Measurements from ENCODE around the gene MAGI1.

Gene MAGI1

GRCh38 chr3:65902304-65902793 lies 136.4 kb downstream of the MAGI1 start:
- H3K9ac ChIP-seq (ENCODE audit: low read length) = no peak overlapping the region

DNA sequence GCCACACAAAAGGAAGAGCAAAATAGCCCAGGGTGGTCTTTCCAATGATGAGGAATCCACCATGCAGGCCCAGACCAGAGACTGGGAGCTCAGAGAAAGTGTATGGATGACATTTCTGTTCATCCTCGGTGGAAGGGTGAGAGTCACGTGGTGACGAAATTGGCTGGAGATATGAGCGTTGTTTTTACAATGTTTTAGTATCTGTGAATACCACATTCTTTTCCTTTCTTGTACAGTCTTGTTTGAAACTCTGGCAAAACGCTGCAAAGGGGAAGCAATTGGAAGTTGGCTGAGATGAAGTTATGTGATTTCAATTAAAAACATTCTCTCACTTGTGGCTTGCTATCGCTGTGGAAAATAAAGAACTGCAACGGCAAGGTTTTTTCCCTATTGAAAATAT lies 137.5 kb downstream of the MAGI1 start:
- Histone ChIP-seq H3K79me2 (ENCODE audit: insufficient read depth, low read length) (no peaks in the 10 kb centered on the region), H3K36me3 (ENCODE audit: low read length) (no peaks in the 10 kb centered on the region), H3F3A (ENCODE audit: insufficient read depth) (no peaks in the 10 kb centered on the region), H2AFZ (ENCODE audit: low read depth, low read length, severe bottlenecking) (no peak overlapping the region), H3K27ac (ENCODE audit: low read depth, low read length) (no peak overlapping the region), H3K27me3 (ENCODE audit: low read length) (no peaks in the 10 kb centered on the region), H3K9me2 (replicated peaks; ENCODE audit: insufficient read depth, low read length) (0 out of 2 replicates have a peak, but pooled peaks cover 3% of the 10 kb centered on the region), H4K20me1 (ENCODE audit: low read depth, low read length) (no peaks in the 10 kb centered on the region), H3K9ac (ENCODE audit: low read length) (no peak overlapping the region), H3K4me3 (ENCODE audit: insufficient read depth, low read length, poor library complexity, severe bottlenecking) (no peak overlapping the region), H3K4me2 (ENCODE audit: low read depth, low read length, poor library complexity, severe bottlenecking) (no peak overlapping the region), H3K9me3 (ENCODE audit: insufficient read depth, low read length) (no peaks in the 10 kb centered on the region)
- TF ChIP-seq, protein P1, sequence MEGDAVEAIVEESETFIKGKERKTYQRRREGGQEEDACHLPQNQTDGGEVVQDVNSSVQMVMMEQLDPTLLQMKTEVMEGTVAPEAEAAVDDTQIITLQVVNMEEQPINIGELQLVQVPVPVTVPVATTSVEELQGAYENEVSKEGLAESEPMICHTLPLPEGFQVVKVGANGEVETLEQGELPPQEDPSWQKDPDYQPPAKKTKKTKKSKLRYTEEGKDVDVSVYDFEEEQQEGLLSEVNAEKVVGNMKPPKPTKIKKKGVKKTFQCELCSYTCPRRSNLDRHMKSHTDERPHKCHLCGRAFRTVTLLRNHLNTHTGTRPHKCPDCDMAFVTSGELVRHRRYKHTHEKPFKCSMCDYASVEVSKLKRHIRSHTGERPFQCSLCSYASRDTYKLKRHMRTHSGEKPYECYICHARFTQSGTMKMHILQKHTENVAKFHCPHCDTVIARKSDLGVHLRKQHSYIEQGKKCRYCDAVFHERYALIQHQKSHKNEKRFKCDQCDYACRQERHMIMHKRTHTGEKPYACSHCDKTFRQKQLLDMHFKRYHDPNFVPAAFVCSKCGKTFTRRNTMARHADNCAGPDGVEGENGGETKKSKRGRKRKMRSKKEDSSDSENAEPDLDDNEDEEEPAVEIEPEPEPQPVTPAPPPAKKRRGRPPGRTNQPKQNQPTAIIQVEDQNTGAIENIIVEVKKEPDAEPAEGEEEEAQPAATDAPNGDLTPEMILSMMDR (IDR thresholded peaks at IDR 0.05; ENCODE audit: insufficient read depth, low read length, poor library complexity, severe bottlenecking) = no peak
- TF ChIP-seq EZH2phosphoT487 (conservative IDR thresholded peaks at IDR 0.05; ENCODE audit: low read length) = no peak

More at GRCh38 chr3:65902304-65902793, 136.4 kb downstream of the MAGI1 start:
- H3K79me2 ChIP-seq (ENCODE audit: insufficient read depth, low read length) = no peaks in the 10 kb centered on the region
- TF ChIP-seq, protein P1 (IDR thresholded peaks at IDR 0.05; ENCODE audit: insufficient read depth, low read length, poor library complexity, severe bottlenecking) = no peak
- no peak for TF ChIP-seq EZH2phosphoT487 (conservative IDR thresholded peaks at IDR 0.05; ENCODE audit: low read length)
- H3F3A ChIP-seq (ENCODE audit: insufficient read depth) = no peaks in the 10 kb centered on the region
- H3K36me3 ChIP-seq (ENCODE audit: low read length) = no peaks in the 10 kb centered on the region
- H3K27ac ChIP-seq (ENCODE audit: low read depth, low read length) = no peak overlapping the region
- 0 out of 2 replicates have a peak, but pooled peaks cover 3% of the 10 kb centered on the region for H3K9me2 ChIP-seq (replicated peaks; ENCODE audit: insufficient read depth, low read length)
- H3K27me3 ChIP-seq (ENCODE audit: low read length) = no peaks in the 10 kb centered on the region
- H3K4me2 ChIP-seq (ENCODE audit: low read depth, low read length, poor library complexity, severe bottlenecking) = no peak overlapping the region
- H2AFZ ChIP-seq (ENCODE audit: low read depth, low read length, severe bottlenecking) = no peak overlapping the region
- no peaks in the 10 kb centered on the region for H3K9me3 ChIP-seq (ENCODE audit: insufficient read depth, low read length)
- no peak overlapping the region for H3K4me3 ChIP-seq (ENCODE audit: insufficient read depth, low read length, poor library complexity, severe bottlenecking)
- H4K20me1 ChIP-seq (ENCODE audit: low read depth, low read length) = no peaks in the 10 kb centered on the region

DNA sequence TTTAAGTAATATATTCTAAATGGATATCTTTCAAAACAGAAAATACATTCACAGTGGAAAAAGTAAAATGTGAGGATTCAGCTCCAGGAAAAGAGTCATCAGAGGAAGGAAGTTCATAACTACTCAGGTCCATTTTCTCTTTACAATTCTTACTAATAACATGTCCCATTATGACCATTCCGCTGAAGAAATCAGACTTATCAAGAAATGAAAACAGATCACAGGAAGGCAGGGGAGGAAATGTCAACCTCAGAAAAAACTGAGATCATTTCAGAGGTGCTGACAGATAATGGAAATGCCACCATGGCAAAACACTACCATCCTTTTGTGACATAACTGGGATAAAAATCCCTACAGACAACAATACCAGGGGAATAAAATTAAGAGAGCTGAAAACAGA lies 139.5 kb downstream of the MAGI1 start:
- H3K27me3 ChIP-seq (ENCODE audit: low read length) = no peaks in the 10 kb centered on the region
- TF ChIP-seq EZH2phosphoT487 (conservative IDR thresholded peaks at IDR 0.05; ENCODE audit: low read length) = no peak
- TF ChIP-seq, protein P1 (IDR thresholded peaks at IDR 0.05; ENCODE audit: insufficient read depth, low read length, poor library complexity, severe bottlenecking) = no peak
- H3K79me2 ChIP-seq (ENCODE audit: insufficient read depth, low read length) = no peaks in the 10 kb centered on the region

More for the DNA sequence above, 139.5 kb downstream of the MAGI1 start:
- no peak overlapping the region for H3K4me2 ChIP-seq (ENCODE audit: low read depth, low read length, poor library complexity, severe bottlenecking)
- no peaks in the 10 kb centered on the region for H3K36me3 ChIP-seq (ENCODE audit: low read length)
- H3K9me3 ChIP-seq (ENCODE audit: insufficient read depth, low read length) = no peaks in the 10 kb centered on the region
- H4K20me1 ChIP-seq (ENCODE audit: low read depth, low read length) = no peaks in the 10 kb centered on the region
- H2AFZ ChIP-seq (ENCODE audit: low read depth, low read length, severe bottlenecking) = no peak overlapping the region
- no peak overlapping the region for H3K4me3 ChIP-seq (ENCODE audit: insufficient read depth, low read length, poor library complexity, severe bottlenecking)
- no peak overlapping the region for H3K9ac ChIP-seq (ENCODE audit: low read length)
- no peaks in the 10 kb centered on the region for H3F3A ChIP-seq (ENCODE audit: insufficient read depth)
- no peak overlapping the region for H3K27ac ChIP-seq (ENCODE audit: low read depth, low read length)
- 0 out of 2 replicates have a peak, but pooled peaks cover 3% of the 10 kb centered on the region for H3K9me2 ChIP-seq (replicated peaks; ENCODE audit: insufficient read depth, low read length)
